OCI-LY1 (cell line): Measurements from ENCODE around the gene TFEB.

ENCODE experiments used
- H2AFZ ChIP-seq: fragments of 200-600 bp; sonication (generic), shearing (Covaris generic); 2 replicates; pipeline ENCODE4 v1.6.0; 2014; ENCODE audit warnings: antibody characterized with exemption, mild to moderate bottlenecking, low read length
- H3F3A ChIP-seq: fragments of 200-600 bp; sonication (generic), shearing (Covaris generic); 2 replicates; pipeline ENCODE4 v1.6.0; 2014; ENCODE audit warnings: mild to moderate bottlenecking, antibody characterized with exemption, low read length, moderate library complexity; ENCODE audit not compliant: insufficient read depth
- H3K27ac ChIP-seq: fragments of 200-600 bp; sonication (generic); 2 replicates; pipeline ENCODE4 v1.5.1; 2014; ENCODE audit warnings: low read length, mixed run types, mild to moderate bottlenecking, low read depth; ENCODE audit not compliant: poor library complexity, severe bottlenecking
- H3K27me3 ChIP-seq: fragments of 200-600 bp; sonication (generic); 2 replicates; pipeline ENCODE4 v1.6.0; 2014; ENCODE audit warnings: antibody characterized with exemption, mild to moderate bottlenecking, low read length, moderate library complexity; ENCODE audit not compliant: insufficient read depth
- H3K36me3 ChIP-seq: fragments of 200-600 bp; sonication (generic); 2 replicates; pipeline ENCODE4 v1.6.1; 2014; ENCODE audit warnings: mild to moderate bottlenecking, antibody characterized with exemption, low read length, moderate library complexity, mixed read lengths; ENCODE audit not compliant: insufficient read depth
- H3K4me1 ChIP-seq: fragments of 200-600 bp; sonication (generic); 2 replicates; pipeline ENCODE4 v1.5.1; 2014; ENCODE audit warnings: mild to moderate bottlenecking, low read length, moderate library complexity; ENCODE audit not compliant: insufficient read depth, severe bottlenecking
- H3K4me2 ChIP-seq: fragments of 200-600 bp; sonication (generic), shearing (Covaris generic); 2 replicates; pipeline ENCODE4 v1.6.1; 2014; ENCODE audit warnings: low read length
- H3K4me3 ChIP-seq: fragments of 200-600 bp; sonication (generic); 2 replicates; pipeline ENCODE4 v1.5.1; 2014; ENCODE audit warnings: low read length, low read depth, mild to moderate bottlenecking, mixed read lengths; ENCODE audit not compliant: poor library complexity, severe bottlenecking
- H3K79me2 ChIP-seq: fragments of 200-600 bp; shearing (Covaris generic); 2 replicates; pipeline ENCODE4 v1.6.1; 2016; ENCODE audit warnings: mixed run types, low read length, mixed read lengths; ENCODE audit not compliant: insufficient read depth
- H3K9ac ChIP-seq: fragments of 200-600 bp; sonication (generic), shearing (Covaris generic); 2 replicates; pipeline ENCODE4 v1.6.1; 2014; ENCODE audit warnings: mild to moderate bottlenecking, low read length, mixed read lengths
- H3K9me2 ChIP-seq: fragments of 200-600 bp; sonication (generic), shearing (Covaris generic); 2 replicates; pipeline ENCODE4 v1.6.1; 2014; ENCODE audit warnings: low read depth, mild to moderate bottlenecking, low read length, mixed read lengths
- H3K9me3 ChIP-seq: fragments of 200-600 bp; shearing (Covaris generic); 2 replicates; pipeline ENCODE4 v1.6.1; 2014; ENCODE audit warnings: low read length, mixed read lengths
- H4K20me1 ChIP-seq: fragments of 200-600 bp; sonication (generic), shearing (Covaris generic); 2 replicates; pipeline ENCODE4 v1.6.0; 2016; ENCODE audit warnings: mild to moderate bottlenecking, low read length; ENCODE audit not compliant: insufficient read depth
- EZH2 ChIP-seq: fragments of 200-600 bp; sonication (generic), shearing (Covaris generic); IDR thresholded peaks from 2 replicates; pipeline ENCODE4 v1.8.0; 2017; ENCODE audit warnings: borderline replicate concordance, mixed run types, mild to moderate bottlenecking, antibody characterized with exemption, low read length, moderate library complexity, mixed read lengths
- TF ChIP-seq, protein P1 (sequence below): fragments of 200-600 bp; sonication (generic), shearing (Covaris generic); IDR thresholded peaks from 2 replicates; pipeline ENCODE4 v1.5.1; 2017; ENCODE audit warnings: mild to moderate bottlenecking, antibody characterized with exemption, low read length, moderate library complexity, mixed read lengths

TFEB gene

DNA sequence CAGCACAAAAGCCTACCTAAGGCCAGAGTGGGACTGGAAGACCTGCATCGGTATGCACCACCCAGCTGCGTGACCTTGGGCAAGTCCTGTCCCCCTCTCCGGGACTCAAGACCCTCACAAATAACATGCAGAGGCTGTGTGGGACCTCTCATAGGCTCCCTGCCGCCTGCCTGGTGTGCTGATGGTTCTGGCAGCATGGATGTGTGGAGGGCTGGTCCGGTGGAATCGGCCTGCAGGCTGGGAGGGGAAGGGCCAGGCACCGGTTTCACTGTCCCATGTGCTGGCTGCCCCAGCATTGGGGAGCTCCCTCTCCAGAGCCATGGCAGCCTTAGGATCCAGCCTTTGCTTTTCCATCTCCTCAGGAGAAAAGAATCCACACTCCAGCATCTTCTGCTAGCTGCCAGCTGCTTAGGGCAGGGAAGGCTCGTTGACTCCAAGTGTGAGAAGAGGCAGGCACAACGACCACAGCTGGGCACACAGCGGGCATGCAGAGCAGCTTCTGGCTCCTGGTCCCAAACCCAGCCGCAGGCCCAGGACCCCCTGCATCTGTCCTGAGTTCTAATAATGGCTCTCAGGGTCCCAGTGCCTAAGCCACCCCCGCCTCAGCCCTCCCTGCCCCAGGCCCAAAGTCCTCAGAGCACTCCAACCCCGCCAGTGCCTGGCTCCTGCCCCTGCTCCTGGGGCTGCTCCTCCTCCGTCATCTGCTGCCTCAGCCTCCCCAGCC lies 32.5 kb downstream of the TFEB start:
- H3K9ac ChIP-seq, result no peak overlapping the region
- no peaks in the 10 kb centered on the region for H3K36me3 ChIP-seq
- no peaks in the 10 kb centered on the region for H3K9me2 ChIP-seq
- H3K4me2 ChIP-seq, result no peak overlapping the region
- H3K79me2 ChIP-seq, result no peaks in the 10 kb centered on the region
- no peaks in the 10 kb centered on the region for H3K9me3 ChIP-seq
- no peak for TF ChIP-seq EZH2
- TF ChIP-seq, protein P1, sequence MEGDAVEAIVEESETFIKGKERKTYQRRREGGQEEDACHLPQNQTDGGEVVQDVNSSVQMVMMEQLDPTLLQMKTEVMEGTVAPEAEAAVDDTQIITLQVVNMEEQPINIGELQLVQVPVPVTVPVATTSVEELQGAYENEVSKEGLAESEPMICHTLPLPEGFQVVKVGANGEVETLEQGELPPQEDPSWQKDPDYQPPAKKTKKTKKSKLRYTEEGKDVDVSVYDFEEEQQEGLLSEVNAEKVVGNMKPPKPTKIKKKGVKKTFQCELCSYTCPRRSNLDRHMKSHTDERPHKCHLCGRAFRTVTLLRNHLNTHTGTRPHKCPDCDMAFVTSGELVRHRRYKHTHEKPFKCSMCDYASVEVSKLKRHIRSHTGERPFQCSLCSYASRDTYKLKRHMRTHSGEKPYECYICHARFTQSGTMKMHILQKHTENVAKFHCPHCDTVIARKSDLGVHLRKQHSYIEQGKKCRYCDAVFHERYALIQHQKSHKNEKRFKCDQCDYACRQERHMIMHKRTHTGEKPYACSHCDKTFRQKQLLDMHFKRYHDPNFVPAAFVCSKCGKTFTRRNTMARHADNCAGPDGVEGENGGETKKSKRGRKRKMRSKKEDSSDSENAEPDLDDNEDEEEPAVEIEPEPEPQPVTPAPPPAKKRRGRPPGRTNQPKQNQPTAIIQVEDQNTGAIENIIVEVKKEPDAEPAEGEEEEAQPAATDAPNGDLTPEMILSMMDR, result no peak
- H4K20me1 ChIP-seq, result no peaks in the 10 kb centered on the region
- H3K4me1 ChIP-seq, result peaks cover 51% of the 10 kb centered on the region
- H2AFZ ChIP-seq, result no peak overlapping the region
- H3F3A ChIP-seq, result no peaks in the 10 kb centered on the region
- H3K27ac ChIP-seq, result no peak overlapping the region
- no peaks in the 10 kb centered on the region for H3K27me3 ChIP-seq
- H3K4me3 ChIP-seq, result no peak overlapping the region

DNA sequence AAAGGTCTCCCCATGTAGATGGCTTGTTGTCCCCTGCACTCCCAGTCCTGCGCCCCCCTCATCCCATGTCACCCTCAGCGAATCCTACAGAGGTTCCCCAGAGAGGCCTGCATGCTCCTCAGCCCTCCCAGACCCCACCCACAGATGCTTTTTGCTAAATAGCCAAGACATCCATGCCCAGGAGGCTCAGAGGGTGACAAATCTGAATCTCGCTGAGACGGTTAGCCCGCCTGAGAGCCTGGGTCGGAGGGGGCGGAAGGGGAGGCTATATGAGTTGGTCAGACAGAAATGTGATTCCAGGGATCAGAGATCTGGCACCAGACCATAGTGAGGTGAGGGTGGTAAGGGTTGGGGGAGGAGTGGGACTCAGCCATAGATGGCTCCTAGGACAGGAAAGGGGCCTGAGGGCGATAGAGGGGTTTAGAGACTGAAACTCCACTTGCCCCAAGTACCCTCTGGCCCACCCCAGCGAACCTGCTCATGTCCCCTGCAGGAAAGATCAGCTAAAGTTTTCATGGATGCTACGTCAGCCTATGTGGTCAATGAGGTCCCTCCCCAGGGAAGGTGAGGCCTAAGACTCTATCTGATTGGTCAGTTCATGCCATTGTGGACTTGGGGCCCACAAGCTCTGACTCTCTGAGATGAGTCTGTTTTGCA lies 33.2 kb downstream of the TFEB start:
- H3K4me1 ChIP-seq, result peaks cover 44% of the 10 kb centered on the region
- no peak overlapping the region for H3K4me3 ChIP-seq
- no peak overlapping the region for H3K4me2 ChIP-seq
- no peaks in the 10 kb centered on the region for H3K36me3 ChIP-seq
- H3K27me3 ChIP-seq, result no peaks in the 10 kb centered on the region
- H3F3A ChIP-seq, result no peaks in the 10 kb centered on the region
- no peaks in the 10 kb centered on the region for H4K20me1 ChIP-seq
- no peak overlapping the region for H2AFZ ChIP-seq
- H3K9ac ChIP-seq, result no peak overlapping the region
- no peaks in the 10 kb centered on the region for H3K79me2 ChIP-seq
- no peak overlapping the region for H3K27ac ChIP-seq
- no peak for TF ChIP-seq EZH2
- TF ChIP-seq, protein P1, result no peak
- no peaks in the 10 kb centered on the region for H3K9me3 ChIP-seq
- no peaks in the 10 kb centered on the region for H3K9me2 ChIP-seq

GRCh38 chr6:41700463-41701347 lies 34.7 kb downstream of the TFEB start:
- Histone ChIP-seq H3K36me3 (no peaks in the 10 kb centered on the region), H2AFZ (no peak overlapping the region), H4K20me1 (no peaks in the 10 kb centered on the region), H3K4me2 (peak overlapping the region; percentile 45; the same call in 1 of the 2 replicates), H3K4me3 (no peak overlapping the region), H3K9ac (no peak overlapping the region; the same call in 1 of the 2 replicates), H3K4me1 (peaks cover 29% of the 10 kb centered on the region), H3K9me3 (no peaks in the 10 kb centered on the region), H3K79me2 (no peaks in the 10 kb centered on the region), H3K27ac (peak overlapping the region; percentile 58), H3F3A (no peaks in the 10 kb centered on the region), H3K27me3 (no peaks in the 10 kb centered on the region), H3K9me2 (no peaks in the 10 kb centered on the region)
- TF ChIP-seq EZH2, result no peak
- TF ChIP-seq, protein P1, result no peak
